ENCODE measurements around the gene ENSA. TPM values are rescaled to one million over a fixed set of nuclear protein-coding genes. Genes with fewer than 3 reads are reported as not detected.

The ENSA gene
- total and polyA plus RNA-seq, 2 donors (not counting 3 experiments of a cell fraction or from before 2014, with no cell fraction given), result 32.4 to 155 TPM

DNA sequence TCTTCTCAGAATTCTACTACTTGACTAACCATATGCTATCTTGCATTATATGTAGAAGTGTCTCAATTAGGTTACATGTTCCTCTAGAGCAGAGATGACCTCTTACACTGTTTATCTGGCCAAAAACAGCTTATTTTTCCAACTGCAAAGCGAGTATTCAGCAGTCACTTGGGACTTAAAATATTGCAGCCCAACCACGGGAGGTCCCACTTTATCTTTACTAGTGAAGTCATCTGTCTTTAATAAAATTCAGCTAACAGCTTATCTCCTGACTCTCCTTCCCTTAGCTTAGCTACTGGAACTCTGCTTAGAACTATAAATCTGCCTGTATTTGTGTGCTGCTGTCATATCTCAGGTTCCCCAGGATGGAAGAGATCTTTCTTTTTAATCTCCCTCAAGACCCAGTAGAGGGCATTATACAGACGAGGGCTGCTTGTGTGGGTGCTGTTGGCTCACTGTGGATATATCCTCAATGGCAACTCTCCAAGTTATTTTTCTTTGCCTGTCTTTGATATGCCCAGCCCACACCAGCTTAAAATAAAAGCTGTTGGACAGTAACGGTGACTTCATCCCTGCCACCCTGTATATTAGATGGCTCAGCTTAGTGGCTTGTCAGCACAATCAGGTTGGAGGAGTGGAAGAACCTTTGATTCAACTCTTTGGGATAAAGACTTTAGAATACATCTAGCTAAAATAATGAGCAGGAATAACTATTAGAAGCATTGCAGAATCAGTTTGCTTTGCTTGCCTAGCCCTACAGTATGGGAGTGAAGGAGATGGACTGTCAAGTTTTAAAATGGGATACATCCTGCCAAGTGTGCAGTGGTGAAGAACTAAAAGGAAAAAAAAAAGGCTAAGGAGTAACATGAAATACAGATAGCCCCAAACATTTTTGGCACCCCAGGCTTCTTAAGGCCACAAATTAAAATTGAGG lies 9.6 kb downstream of the ENSA start:
- Histone ChIP-seq H3K9ac (replicated peaks; ENCODE audit: extremely low read depth, insufficient read depth, low read length) (no peak overlapping the region), H3K27me3 (ENCODE audit: control insufficient read depth in 2 of 2, insufficient read depth in 2 of 2, low read length in 2 of 2) (no peaks in the 10 kb centered on the region), H3K9me1 (replicated peaks; ENCODE audit: control insufficient read depth, extremely low read depth, insufficient read depth, low read length) (no peaks in the 10 kb centered on the region), H3K4me1 (ENCODE audit: control insufficient read depth, extremely low read depth, insufficient read depth, low read length) (peaks cover 38% of the 10 kb centered on the region), H3K9me3 (replicated peaks; ENCODE audit: control insufficient read depth, insufficient read depth, low read length) (no peaks in the 10 kb centered on the region), H3K4me3 (replicated peaks in 1 of 3; ENCODE audit: insufficient read depth in 1 of 3, low read depth in 1 of 3, low read length in 3 of 3) (no peak overlapping the region), H2AFZ (ENCODE audit: low read depth, low read length) (no peak overlapping the region), H3K79me2 (ENCODE audit: control insufficient read depth, insufficient read depth, low read length) (peaks cover 5% of the 10 kb centered on the region), H4K20me1 (replicated peaks; ENCODE audit: control insufficient read depth, extremely low read depth, insufficient read depth, low read length) (no peaks in the 10 kb centered on the region), H3K4me2 (ENCODE audit: insufficient read depth, low read length) (no peak overlapping the region), H3K36me3 (ENCODE audit: control insufficient read depth in 2 of 2, extremely low read depth in 1 of 2, insufficient read depth in 2 of 2, low read length in 2 of 2) (peaks cover 2 to 8% of the 10 kb centered on the region in 2 experiments), H3K27ac (ENCODE audit: insufficient read depth, low read depth, low read length) (peak overlapping the region; percentile 30)
- intact Hi-C loops (cut with micrococcal nuclease) (loop anchor here (5.0 to 10.0 kb wide), 3 partner anchors 158 to 302 kb away; partner anchors contain the start of gene RPRD2), dilution Hi-C loops (cut with MboI; ENCODE audit: extremely low pct_ligation_motif_present, low sequenced_read_pairs) (no loop called here)
- CTCF ChIA-PET, result interaction anchor here (0.8 to 13.1 kb wide), 12 partner anchors 8 to 376 kb away, joined by 3 to 288 read pairs (median 6); partner anchors contain the start of genes ENSA and MCL1
- POLR2A ChIA-PET, result interaction anchor here (0.7 to 4.8 kb wide), 5 partner anchors 41 to 59 kb away, joined by 3 to 43 read pairs (median 4); partner anchors contain the start of gene MCL1
- DNase-seq (ENCODE audit: low read depth, low spot score), result peak; percentile 85
- no TSS peak for BruUV-seq (replicated peaks)
- peak; percentile 44 for FAIRE-seq
- TF ChIP-seq JUN (IDR thresholded peaks at IDR 0.05; ENCODE audit: borderline replicate concordance, insufficient read depth, insufficient read length, low read depth), result no peak
- no peak for TF ChIP-seq FOS (IDR thresholded peaks at IDR 0.05; ENCODE audit: borderline replicate concordance, insufficient read depth, low read length)
- no peak for TF ChIP-seq EZH2 (IDR thresholded peaks at IDR 0.05; ENCODE audit: borderline replicate concordance, low read depth, low read length, severe bottlenecking)
- no peak for TF ChIP-seq MYC (IDR thresholded peaks at IDR 0.05; ENCODE audit: low read depth, low read length)
- TF ChIP-seq POLR2A (IDR thresholded peaks at IDR 0.05; ENCODE audit: low read depth, low read length), result peak; percentile 37
- TF ChIP-seq, protein P1, sequence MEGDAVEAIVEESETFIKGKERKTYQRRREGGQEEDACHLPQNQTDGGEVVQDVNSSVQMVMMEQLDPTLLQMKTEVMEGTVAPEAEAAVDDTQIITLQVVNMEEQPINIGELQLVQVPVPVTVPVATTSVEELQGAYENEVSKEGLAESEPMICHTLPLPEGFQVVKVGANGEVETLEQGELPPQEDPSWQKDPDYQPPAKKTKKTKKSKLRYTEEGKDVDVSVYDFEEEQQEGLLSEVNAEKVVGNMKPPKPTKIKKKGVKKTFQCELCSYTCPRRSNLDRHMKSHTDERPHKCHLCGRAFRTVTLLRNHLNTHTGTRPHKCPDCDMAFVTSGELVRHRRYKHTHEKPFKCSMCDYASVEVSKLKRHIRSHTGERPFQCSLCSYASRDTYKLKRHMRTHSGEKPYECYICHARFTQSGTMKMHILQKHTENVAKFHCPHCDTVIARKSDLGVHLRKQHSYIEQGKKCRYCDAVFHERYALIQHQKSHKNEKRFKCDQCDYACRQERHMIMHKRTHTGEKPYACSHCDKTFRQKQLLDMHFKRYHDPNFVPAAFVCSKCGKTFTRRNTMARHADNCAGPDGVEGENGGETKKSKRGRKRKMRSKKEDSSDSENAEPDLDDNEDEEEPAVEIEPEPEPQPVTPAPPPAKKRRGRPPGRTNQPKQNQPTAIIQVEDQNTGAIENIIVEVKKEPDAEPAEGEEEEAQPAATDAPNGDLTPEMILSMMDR (IDR thresholded peaks at IDR 0.05; ENCODE audit: extremely low read depth in 1 of 2, insufficient read depth in 1 of 2, low read depth in 1 of 2, low read length in 2 of 2), result peak in 1 of 2 donors; percentile 23
- TF ChIP-seq, protein P2, sequence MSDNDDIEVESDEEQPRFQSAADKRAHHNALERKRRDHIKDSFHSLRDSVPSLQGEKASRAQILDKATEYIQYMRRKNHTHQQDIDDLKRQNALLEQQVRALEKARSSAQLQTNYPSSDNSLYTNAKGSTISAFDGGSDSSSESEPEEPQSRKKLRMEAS (IDR thresholded peaks at IDR 0.05; ENCODE audit: insufficient read depth, insufficient read length), result no peak
- TF ChIP-seq GATA2 (IDR thresholded peaks at IDR 0.05; ENCODE audit: insufficient read depth, insufficient read length, low read depth, low read length), result no peak
- peak; percentile 8 for TF ChIP-seq POLR2AphosphoS5 (IDR thresholded peaks at IDR 0.05; ENCODE audit: insufficient read depth, low read depth, low read length)
